Colonic mucosa (tissue), 4 donors: ENCODE data around the gene VAV2. TPM values are rescaled to one million over a fixed set of nuclear protein-coding genes. Genes with fewer than 3 reads are reported as not detected.
A peak's percentile ranks its signal among the peaks of the same experiment; 100 is the strongest.

ENCODE experiments used
- DNase-seq: peaks from one replicate; pipeline ENCODE4 v3.0.0-alpha.2; 2020
- H3K27ac ChIP-seq: fragments of 200-600 bp; one replicate; pipeline ENCODE4 v1.8.0; 2021
- H3K27me3 ChIP-seq: fragments of 200-600 bp; one replicate; pipeline ENCODE4 v1.8.0; 2021
- H3K36me3 ChIP-seq: fragments of 200-600 bp; one replicate; pipeline ENCODE4 v1.8.0; 2021
- H3K4me1 ChIP-seq: fragments of 200-600 bp; one replicate; pipeline ENCODE4 v1.8.0; 2021; ENCODE audit warnings: mild to moderate bottlenecking
- H3K4me3 ChIP-seq: fragments of 200-600 bp; one replicate; pipeline ENCODE4 v1.8.0; 2021
- H3K9ac ChIP-seq, 2 donors: one replicate each; pipeline ENCODE4 v1.7.0; 2013; ENCODE audit warnings: control low read depth in 2 of 2, low read depth in 2 of 2, low read length in 2 of 2
- H3K9me3 ChIP-seq: fragments of 200-600 bp; one replicate; pipeline ENCODE4 v1.8.0; 2021
- intact Hi-C: fragments of 100-400 bp; cut with DNase I; formaldehyde crosslinking; loops from one replicate; pipeline ENCODE4 v1.14.1; 2022
- total RNA-seq, 2 donors: library from RNA; stranded (reverse); fragmentation: NEBNext Ultra II Directional in 1 of 2; extraction: Animal tissue kit (Norgen Biotek cat#: 25700) in 1 of 2; gene quantifications; one replicate each; pipeline ENCODE4 v1.2.1, GENCODE V29; 2021
- TF ChIP-seq, protein P1 (sequence below): fragments of 200-600 bp; IDR thresholded peaks from one replicate; pipeline ENCODE4 v1.8.0; 2022; ENCODE audit warnings: antibody characterized with exemption, mild to moderate bottlenecking
- donor health status: healthy.
- donor health status: DM: no; HTN: no; CAD: no.
- donor health status: DM: no; HTN: no; CAD: no.

Gene VAV2
- total RNA-seq, 2 donors from 2014 or later = 30.7 to 45.1 TPM

DNA sequence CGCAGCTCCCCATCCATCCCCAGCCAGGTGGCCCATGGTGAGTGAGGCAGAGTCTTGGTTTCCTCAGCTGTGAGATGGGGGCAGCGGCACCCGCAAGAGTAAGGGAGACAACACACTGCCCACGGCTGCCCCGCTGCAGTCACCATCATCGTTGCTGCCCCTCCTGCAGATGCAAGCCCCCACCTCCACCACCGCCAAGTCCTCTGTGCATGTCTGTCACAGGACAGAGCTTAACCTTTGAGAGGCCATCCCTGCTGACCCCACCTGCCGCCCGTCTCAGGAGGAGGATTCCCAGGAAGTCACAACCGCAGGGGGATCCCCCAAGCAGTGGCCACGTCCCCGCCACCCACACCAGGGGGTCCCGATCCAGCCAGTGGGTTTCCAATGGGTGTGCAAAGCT lies 113.7 kb downstream of the VAV2 start:
- Histone ChIP-seq H3K36me3 (no peaks in the 10 kb centered on the region), H3K4me1 (no peaks in the 10 kb centered on the region), H3K4me3 (no peak overlapping the region), H3K27me3 (no peaks in the 10 kb centered on the region), H3K9ac (no peak overlapping the region), H3K9me3 (no peaks in the 10 kb centered on the region), H3K27ac (no peak overlapping the region)
- no peak for DNase-seq
- TF ChIP-seq, protein P1, sequence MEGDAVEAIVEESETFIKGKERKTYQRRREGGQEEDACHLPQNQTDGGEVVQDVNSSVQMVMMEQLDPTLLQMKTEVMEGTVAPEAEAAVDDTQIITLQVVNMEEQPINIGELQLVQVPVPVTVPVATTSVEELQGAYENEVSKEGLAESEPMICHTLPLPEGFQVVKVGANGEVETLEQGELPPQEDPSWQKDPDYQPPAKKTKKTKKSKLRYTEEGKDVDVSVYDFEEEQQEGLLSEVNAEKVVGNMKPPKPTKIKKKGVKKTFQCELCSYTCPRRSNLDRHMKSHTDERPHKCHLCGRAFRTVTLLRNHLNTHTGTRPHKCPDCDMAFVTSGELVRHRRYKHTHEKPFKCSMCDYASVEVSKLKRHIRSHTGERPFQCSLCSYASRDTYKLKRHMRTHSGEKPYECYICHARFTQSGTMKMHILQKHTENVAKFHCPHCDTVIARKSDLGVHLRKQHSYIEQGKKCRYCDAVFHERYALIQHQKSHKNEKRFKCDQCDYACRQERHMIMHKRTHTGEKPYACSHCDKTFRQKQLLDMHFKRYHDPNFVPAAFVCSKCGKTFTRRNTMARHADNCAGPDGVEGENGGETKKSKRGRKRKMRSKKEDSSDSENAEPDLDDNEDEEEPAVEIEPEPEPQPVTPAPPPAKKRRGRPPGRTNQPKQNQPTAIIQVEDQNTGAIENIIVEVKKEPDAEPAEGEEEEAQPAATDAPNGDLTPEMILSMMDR = no peak
- intact Hi-C loops = no loop called here

DNA sequence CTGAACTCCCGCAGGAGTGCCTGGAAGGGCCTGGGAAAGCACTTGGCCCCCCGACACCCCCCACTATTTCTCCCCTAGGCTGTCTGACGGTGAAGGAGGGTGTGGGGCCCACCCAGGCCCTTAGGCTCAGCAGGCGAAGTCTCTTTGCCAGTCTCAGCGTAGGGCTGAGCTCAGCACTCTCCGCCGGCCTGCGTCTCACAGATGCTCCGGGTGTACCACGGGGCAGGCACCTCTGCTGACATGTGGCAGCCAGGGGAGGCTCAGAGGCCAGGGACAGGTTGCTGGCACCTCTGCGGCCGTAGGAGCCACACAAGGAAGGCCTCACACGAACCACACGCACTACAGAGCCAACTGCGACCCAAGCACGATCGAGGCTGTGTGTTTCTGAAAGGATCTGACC lies 114.2 kb downstream of the VAV2 start:
- no peak overlapping the region for H3K27ac ChIP-seq
- no peaks in the 10 kb centered on the region for H3K9me3 ChIP-seq
- intact Hi-C loops = no loop called here
- H3K36me3 ChIP-seq = no peaks in the 10 kb centered on the region
- H3K4me3 ChIP-seq = no peak overlapping the region
- H3K4me1 ChIP-seq = no peaks in the 10 kb centered on the region
- H3K27me3 ChIP-seq = no peaks in the 10 kb centered on the region
- TF ChIP-seq, protein P1 = no peak
- DNase-seq = no peak
- no peak overlapping the region for H3K9ac ChIP-seq

DNA sequence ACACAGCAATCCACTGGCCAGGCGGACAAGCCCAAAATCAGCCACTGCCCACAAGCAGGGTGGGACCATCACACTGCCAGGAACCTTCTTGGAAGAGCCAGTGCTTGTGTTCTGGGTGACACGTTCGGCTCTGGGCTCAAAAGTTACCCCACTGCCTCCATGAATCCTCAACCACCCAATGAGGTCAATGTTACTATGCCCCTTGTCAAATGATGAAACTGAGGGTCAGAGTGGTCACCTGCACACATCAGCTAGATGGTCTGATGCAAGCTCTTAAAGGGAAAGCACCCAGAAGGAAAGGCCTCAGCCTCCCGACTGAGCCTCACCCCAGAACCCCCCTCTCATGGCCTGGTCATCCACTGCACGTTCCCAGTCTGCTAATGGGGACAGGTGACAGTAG lies 114.8 kb downstream of the VAV2 start:
- no peak for DNase-seq
- no peaks in the 10 kb centered on the region for H3K4me1 ChIP-seq
- no peaks in the 10 kb centered on the region for H3K36me3 ChIP-seq
- no peaks in the 10 kb centered on the region for H3K9me3 ChIP-seq
- H3K9ac ChIP-seq = no peak overlapping the region
- H3K4me3 ChIP-seq = no peak overlapping the region
- intact Hi-C loops = no loop called here
- H3K27me3 ChIP-seq = no peaks in the 10 kb centered on the region
- no peak overlapping the region for H3K27ac ChIP-seq
- TF ChIP-seq, protein P1 = no peak

DNA sequence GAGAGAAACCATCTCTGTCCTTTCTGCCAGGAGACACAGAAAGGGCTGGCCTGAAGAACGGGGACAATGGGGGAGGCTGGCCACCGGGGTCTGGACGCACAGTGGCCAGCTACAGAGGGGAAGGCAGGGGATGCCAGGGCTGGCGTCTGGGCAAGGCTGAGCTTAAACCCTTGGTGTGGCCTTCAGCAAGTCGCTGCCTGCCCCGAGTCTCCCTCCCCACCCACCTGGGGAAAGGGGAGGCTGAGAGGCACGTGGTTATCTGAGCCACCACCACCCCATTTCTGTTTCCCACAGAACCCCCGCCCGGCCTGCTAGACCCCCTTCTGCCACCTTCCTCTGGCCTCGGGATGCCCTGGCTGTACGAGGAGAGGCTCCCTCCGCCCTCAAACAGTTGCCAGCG lies 115.3 kb downstream of the VAV2 start:
- Histone ChIP-seq H3K9ac (no peak overlapping the region), H3K4me3 (no peak overlapping the region), H3K36me3 (no peaks in the 10 kb centered on the region), H3K27me3 (no peaks in the 10 kb centered on the region), H3K4me1 (no peaks in the 10 kb centered on the region), H3K27ac (no peak overlapping the region), H3K9me3 (no peaks in the 10 kb centered on the region)
- no peak for DNase-seq
- TF ChIP-seq, protein P1 = no peak
- intact Hi-C loops = no loop called here

DNA sequence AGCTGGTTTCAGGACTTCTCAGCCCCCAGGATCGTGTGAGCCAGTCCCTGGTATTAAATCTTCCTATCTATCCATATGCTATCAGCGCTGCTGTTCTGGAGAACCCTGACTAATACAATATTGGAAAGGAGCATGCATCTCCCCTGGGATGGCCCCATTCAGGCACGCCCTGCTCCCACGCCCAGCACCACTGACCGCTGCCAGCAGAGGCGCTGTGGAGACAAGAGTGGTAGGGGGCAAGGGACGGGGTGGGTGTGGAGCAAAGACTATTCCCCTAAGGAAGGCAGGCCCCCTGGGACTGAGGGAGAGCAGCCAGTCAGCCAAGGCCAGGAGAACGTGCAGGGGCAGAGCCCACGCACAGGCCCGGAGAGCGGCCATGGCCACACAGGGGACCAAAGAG lies 116.0 kb downstream of the VAV2 start:
- H3K9me3 ChIP-seq = no peaks in the 10 kb centered on the region
- intact Hi-C loops = no loop called here
- H3K9ac ChIP-seq = no peak overlapping the region
- H3K4me1 ChIP-seq = no peaks in the 10 kb centered on the region
- no peak overlapping the region for H3K27ac ChIP-seq
- no peak overlapping the region for H3K4me3 ChIP-seq
- DNase-seq = peak; percentile 33
- H3K27me3 ChIP-seq = no peaks in the 10 kb centered on the region
- H3K36me3 ChIP-seq = no peaks in the 10 kb centered on the region
- TF ChIP-seq, protein P1 = no peak

DNA sequence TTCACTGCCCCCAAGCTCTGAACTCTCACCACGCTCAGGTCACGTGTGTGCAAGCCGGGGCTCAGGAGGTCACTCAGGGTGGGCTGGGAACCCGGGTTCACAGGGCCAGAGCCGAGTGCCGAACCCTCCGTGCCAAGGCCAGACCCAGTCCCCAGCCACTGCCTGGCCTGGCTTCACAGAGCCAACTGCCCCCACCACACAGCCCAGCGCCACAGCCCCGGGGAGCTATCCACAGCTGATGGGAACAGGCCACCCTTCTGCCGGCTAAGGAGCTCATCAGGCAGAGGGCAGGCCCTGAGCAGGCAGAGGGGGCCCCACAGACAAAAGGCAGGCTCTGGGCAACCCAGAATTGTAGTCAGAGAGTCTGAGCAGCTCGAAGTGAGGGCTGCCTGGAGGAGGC lies 117.0 kb downstream of the VAV2 start:
- no peaks in the 10 kb centered on the region for H3K4me1 ChIP-seq
- no peaks in the 10 kb centered on the region for H3K27me3 ChIP-seq
- H3K4me3 ChIP-seq = no peak overlapping the region
- H3K27ac ChIP-seq = no peak overlapping the region
- DNase-seq = no peak
- no peaks in the 10 kb centered on the region for H3K9me3 ChIP-seq
- intact Hi-C loops = no loop called here
- TF ChIP-seq, protein P1 = no peak
- H3K9ac ChIP-seq = no peak overlapping the region
- H3K36me3 ChIP-seq = no peaks in the 10 kb centered on the region
